ENCODE data around the gene TAS2R7.

TAS2R7 gene

GRCh38 chr12:10802587-10802986, at the start of gene TAS2R7:
TSS of gene TAS2R7 (minus strand) at chr12:10802627. CDS start at chr12:10802570, 57 bp downstream.
- no peak for TF ChIP-seq CTCF (IDR thresholded peaks at IDR 0.05)
- DNase-seq: no peak
- Mint-ChIP-seq H3K27ac (no peak within 1 kb of the TSS), H3K9me3 (no peaks in the 10 kb centered on the region), H3K27me3 (ENCODE audit: low read depth, poor library complexity) (no peaks in the 10 kb centered on the region), H3K4me1 (peaks cover 5% of the 10 kb centered on the region), H3K36me3 (ENCODE audit: low read depth) (no peaks in the 10 kb centered on the region), H3K4me3 (no peak within 1 kb of the TSS)

- peaks cover 61% of the 10 kb centered on the region for H3K36me3 Mint-ChIP-seq (ENCODE audit: low read depth)
- H3K4me1 Mint-ChIP-seq: no peaks in the 10 kb centered on the region
- H3K9me3 Mint-ChIP-seq: peaks cover 12% of the 10 kb centered on the region
- no peak for DNase-seq
- H3K27ac Mint-ChIP-seq: no peak overlapping the region
- no peak for TF ChIP-seq CTCF (IDR thresholded peaks at IDR 0.05)
- H3K27me3 Mint-ChIP-seq (ENCODE audit: low read depth, poor library complexity): no peaks in the 10 kb centered on the region
- H3K4me3 Mint-ChIP-seq: no peak overlapping the region
Measured at GRCh38 chr12:10851243-10851858, 48.9 kb upstream of the TAS2R7 start.

GRCh38 chr12:10849425-10849878, 47.0 kb upstream of the TAS2R7 start, which contains the start of gene PRR4:
TSS of gene PRR4 (minus strand) at chr12:10849475. CDS start at chr12:10849437, 38 bp downstream.
- H3K27me3 Mint-ChIP-seq (ENCODE audit: low read depth, poor library complexity): no peaks in the 10 kb centered on the region
- no peak for TF ChIP-seq CTCF (IDR thresholded peaks at IDR 0.05)
- H3K27ac Mint-ChIP-seq: no peak within 1 kb of the TSS
- no peak within 1 kb of the TSS for H3K4me3 Mint-ChIP-seq
- H3K9me3 Mint-ChIP-seq: no peaks in the 10 kb centered on the region
- no peaks in the 10 kb centered on the region for H3K4me1 Mint-ChIP-seq
- H3K36me3 Mint-ChIP-seq (ENCODE audit: low read depth): peaks cover 46% of the 10 kb centered on the region
- no peak for DNase-seq

GRCh38 chr12:10847744-10848143, 45.3 kb upstream of the TAS2R7 start:
- no peak overlapping the region for H3K27ac Mint-ChIP-seq
- DNase-seq: no peak
- peaks cover 54% of the 10 kb centered on the region for H3K36me3 Mint-ChIP-seq (ENCODE audit: low read depth)

GRCh38 chr12:10842862-10843261, 40.4 kb upstream of the TAS2R7 start:
- no peaks in the 10 kb centered on the region for H3K27me3 Mint-ChIP-seq (ENCODE audit: low read depth, poor library complexity)
- no peak for DNase-seq
- no peak for TF ChIP-seq CTCF (IDR thresholded peaks at IDR 0.05)
- no peak overlapping the region for H3K27ac Mint-ChIP-seq
- no peak overlapping the region for H3K4me3 Mint-ChIP-seq
- H3K36me3 Mint-ChIP-seq (ENCODE audit: low read depth): peaks cover 61% of the 10 kb centered on the region
- no peaks in the 10 kb centered on the region for H3K9me3 Mint-ChIP-seq
- no peaks in the 10 kb centered on the region for H3K4me1 Mint-ChIP-seq

More at GRCh38 chr12:10847744-10848143, 45.3 kb upstream of the TAS2R7 start:
- Mint-ChIP-seq H3K4me3 (no peak overlapping the region), H3K9me3 (no peaks in the 10 kb centered on the region), H3K27me3 (ENCODE audit: low read depth, poor library complexity) (no peaks in the 10 kb centered on the region), H3K4me1 (no peaks in the 10 kb centered on the region)
- no peak for TF ChIP-seq CTCF (IDR thresholded peaks at IDR 0.05)

GRCh38 chr12:10838461-10838860, 36.0 kb upstream of the TAS2R7 start:
- TF ChIP-seq CTCF (IDR thresholded peaks at IDR 0.05): no peak
- Mint-ChIP-seq H3K4me1 (no peaks in the 10 kb centered on the region), H3K27ac (no peak overlapping the region), H3K36me3 (ENCODE audit: low read depth) (peaks cover 60% of the 10 kb centered on the region), H3K27me3 (ENCODE audit: low read depth, poor library complexity) (no peaks in the 10 kb centered on the region), H3K4me3 (no peak overlapping the region), H3K9me3 (peaks cover 5% of the 10 kb centered on the region)
- DNase-seq: no peak
